ENCODE data around the gene PRKAG2.

- TF ChIP-seq, protein P1, sequence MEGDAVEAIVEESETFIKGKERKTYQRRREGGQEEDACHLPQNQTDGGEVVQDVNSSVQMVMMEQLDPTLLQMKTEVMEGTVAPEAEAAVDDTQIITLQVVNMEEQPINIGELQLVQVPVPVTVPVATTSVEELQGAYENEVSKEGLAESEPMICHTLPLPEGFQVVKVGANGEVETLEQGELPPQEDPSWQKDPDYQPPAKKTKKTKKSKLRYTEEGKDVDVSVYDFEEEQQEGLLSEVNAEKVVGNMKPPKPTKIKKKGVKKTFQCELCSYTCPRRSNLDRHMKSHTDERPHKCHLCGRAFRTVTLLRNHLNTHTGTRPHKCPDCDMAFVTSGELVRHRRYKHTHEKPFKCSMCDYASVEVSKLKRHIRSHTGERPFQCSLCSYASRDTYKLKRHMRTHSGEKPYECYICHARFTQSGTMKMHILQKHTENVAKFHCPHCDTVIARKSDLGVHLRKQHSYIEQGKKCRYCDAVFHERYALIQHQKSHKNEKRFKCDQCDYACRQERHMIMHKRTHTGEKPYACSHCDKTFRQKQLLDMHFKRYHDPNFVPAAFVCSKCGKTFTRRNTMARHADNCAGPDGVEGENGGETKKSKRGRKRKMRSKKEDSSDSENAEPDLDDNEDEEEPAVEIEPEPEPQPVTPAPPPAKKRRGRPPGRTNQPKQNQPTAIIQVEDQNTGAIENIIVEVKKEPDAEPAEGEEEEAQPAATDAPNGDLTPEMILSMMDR (conservative IDR thresholded peaks at IDR 0.05 in 1 of 2, IDR thresholded peaks at IDR 0.05 in 1 of 2; ENCODE audit: extremely low read depth in 1 of 2, insufficient read depth in 1 of 2, low read depth in 1 of 2, low read length in 2 of 2), result no peak
- no peak for TF ChIP-seq EZH2 (IDR thresholded peaks at IDR 0.05; ENCODE audit: borderline replicate concordance, low read length)
These were observed 285.0 kb downstream of the PRKAG2 start for GRCh38 chr7:151591866-151592265.

Data from mammary epithelial cell (primary cell).